K562 (cell line): ENCODE data around the gene TCF19. TPM values are rescaled to one million over a fixed set of nuclear protein-coding genes. Genes with fewer than 3 reads are reported as not detected.
"Not testable (repeated sequence)": the region's sequence is repeated elsewhere in the genome, so short reads cannot be mapped to it uniquely, and the experiment has no call there.

ENCODE experiments used
- ATAC-seq: fragments of 200-7000 bp; cut with Tn5 transposase; 3 replicates; pipeline ENCODE4 v1.9.1; 2020; ENCODE audit warnings: moderate library complexity
- BruUV-seq: library from RNA; stranded (reverse); fragments of 400-500 nt; replicated peaks from 2 replicates; lab custom pipeline; 2021; lab: Mats Ljungman, UMichigan
- CTCF ChIA-PET: fragments of 300-600 bp; formaldehyde crosslinking; extraction: SDS; loops from one replicate; lab custom pipeline; 2021; ENCODE audit warnings: low intra/inter-chr PET ratio; lab: Yijun Ruan, JAX
- POLR2A ChIA-PET: fragments of 300-600, 350-650 bp; sonication (Branson Sonifier 250); formaldehyde crosslinking; extraction: SDS; loops from one replicate; lab custom pipeline; 2021; ENCODE audit warnings: antibody characterized with exemption, inconsistent platforms; lab: Yijun Ruan, JAX
- DNase-seq, 4 experiments: peaks; one replicate each; pipeline versions ENCODE4 v3.0.0 to v3.0.0-alpha.2; 2011 to 2018; ENCODE audit warnings: low spot score in 3 of 4, mixed read lengths in 3 of 4; ENCODE audit errors: extremely low read depth in 1 of 4
- FAIRE-seq: peaks from 2 replicates; lab custom pipeline; 2011; peaks lifted over from hg19 to GRCh38; lab: Jason Lieb, UNC
- H2AFZ ChIP-seq: 2 replicates; pipeline ENCODE4 v1.6.0; 2011; ENCODE audit warnings: low read depth, low read length, control low read depth, inconsistent platforms
- H3K27ac ChIP-seq: fragments of 200-600 bp; 3 replicates; pipeline ENCODE4 v1.8.0; 2011; ENCODE audit warnings: low read depth, mild to moderate bottlenecking, control low read depth, inconsistent platforms, low read length, moderate library complexity, mixed read lengths; ENCODE audit errors: extremely low read depth
- H3K27me3 ChIP-seq, 2 experiments: fragments of 300-600 bp in 1 of 2; 2 replicates in 1 of 2; 3 replicates in 1 of 2; pipeline versions ENCODE4 v1.6.0 to v1.8.0; 2011; ENCODE audit warnings: inconsistent platforms in 2 of 2, low read length in 2 of 2, mild to moderate bottlenecking in 1 of 2, mixed read lengths in 1 of 2, moderate library complexity in 1 of 2; ENCODE audit not compliant: control insufficient read depth in 2 of 2, insufficient read depth in 2 of 2
- H3K36me3 ChIP-seq: fragments of 300-600 bp; 3 replicates; pipeline ENCODE4 v1.8.0; 2011; ENCODE audit warnings: mild to moderate bottlenecking, low read length, inconsistent platforms; ENCODE audit not compliant: control insufficient read depth, insufficient read depth
- H3K4me1 ChIP-seq, 2 experiments: fragments of 200-600 bp in 1 of 2; replicated peaks in 1 of 2; 2 replicates in 1 of 2; 3 replicates in 1 of 2; pipeline versions ENCODE4 v1.5.1 to v1.8.0; 2011; ENCODE audit warnings: inconsistent platforms in 2 of 2, low read length in 2 of 2, mild to moderate bottlenecking in 1 of 2, mixed read lengths in 1 of 2, moderate library complexity in 1 of 2; ENCODE audit not compliant: control insufficient read depth in 2 of 2, insufficient read depth in 2 of 2
- H3K4me2 ChIP-seq: 2 replicates; pipeline ENCODE4 v1.6.1; 2011; ENCODE audit warnings: low read length, control low read depth, inconsistent platforms, mixed read lengths; ENCODE audit not compliant: insufficient read depth
- H3K4me3 ChIP-seq: fragments of 200-600 bp; sonication (generic), shearing (Covaris generic); 2 replicates; pipeline ENCODE4 v1.5.1; 2016; ENCODE audit warnings: control low read depth, inconsistent platforms
- H3K79me2 ChIP-seq: fragments of 200-600 bp; 3 replicates; pipeline ENCODE4 v1.8.0; 2011; ENCODE audit warnings: low read length, inconsistent platforms; ENCODE audit not compliant: control insufficient read depth, insufficient read depth
- H3K9ac ChIP-seq, 2 experiments: 2 replicates each; pipeline versions ENCODE4 v1.6.0 to v1.6.1; 2011; ENCODE audit warnings: low read depth in 2 of 2, low read length in 2 of 2, control low read depth in 1 of 2, inconsistent platforms in 1 of 2, mild to moderate bottlenecking in 1 of 2, mixed read lengths in 1 of 2; ENCODE audit not compliant: insufficient read depth in 1 of 2
- H3K9me1 ChIP-seq: one replicate; pipeline ENCODE4 v1.6.0; 2011; ENCODE audit warnings: inconsistent platforms, mild to moderate bottlenecking, low read length, moderate library complexity; ENCODE audit not compliant: control insufficient read depth, insufficient read depth
- H3K9me3 ChIP-seq: replicated peaks from 2 replicates; pipeline ENCODE4 v1.5.1; 2011; ENCODE audit warnings: low read depth, low read length, inconsistent platforms; ENCODE audit not compliant: control insufficient read depth, insufficient read depth
- H4K20me1 ChIP-seq: replicated peaks from 2 replicates; pipeline ENCODE4 v1.6.1; 2011; ENCODE audit warnings: low read length, inconsistent platforms, mixed read lengths; ENCODE audit not compliant: control insufficient read depth, insufficient read depth
- CBX1 ChIP-seq: sonication (generic); IDR thresholded peaks from 2 replicates; pipeline ENCODE4 v1.6.1; 2016; ENCODE audit warnings: antibody characterized with exemption, low read depth, mild to moderate bottlenecking
- CTCF ChIP-seq, 3 experiments: IDR thresholded peaks in 2 of 3; conservative IDR thresholded peaks in 1 of 3; 2 replicates each; pipeline ENCODE4 v1.5.1; 2011 to 2012; ENCODE audit warnings: low read length in 3 of 3, mild to moderate bottlenecking in 3 of 3, control low read depth in 2 of 3, improper control_type of control experiment in 1 of 3, inconsistent platforms in 1 of 3, low read depth in 1 of 3, mixed read lengths in 1 of 3, moderate library complexity in 1 of 3; ENCODE audit not compliant: insufficient read depth in 2 of 3
- DACH1 ChIP-seq: fragments of 450-650 bp; IDR thresholded peaks from 2 replicates; pipeline ENCODE4 v1.6.1; 2018; ENCODE audit not compliant: partially characterized antibody
- HDAC1 ChIP-seq, 2 experiments: fragments of 450-650 bp; IDR thresholded peaks; 2 replicates each; pipeline ENCODE4 v1.6.1; 2016 to 2017; ENCODE audit warnings: inconsistent platforms in 1 of 2, mild to moderate bottlenecking in 1 of 2, moderate library complexity in 1 of 2
- JUND ChIP-seq, 2 experiments: IDR thresholded peaks; 2 replicates in 1 of 2; 3 replicates in 1 of 2; pipeline ENCODE4 v1.6.1; 2011; ENCODE audit warnings: borderline replicate concordance in 2 of 2, low read depth in 2 of 2, low read length in 2 of 2, improper control_type of control experiment in 1 of 2, missing biosample characterization in 1 of 2, missing genetic modification characterization in 1 of 2, missing genetic modification reagents in 1 of 2
- MAZ ChIP-seq, 2 experiments: fragments of 450-650 bp in 1 of 2; sonication (generic) in 1 of 2; formaldehyde crosslinking; IDR thresholded peaks in 1 of 2; conservative IDR thresholded peaks in 1 of 2; 2 replicates each; pipeline versions ENCODE4 v1.4.0 to v1.5.0; 2020; ENCODE audit warnings: mild to moderate bottlenecking in 1 of 2, missing genetic modification reagents in 1 of 2
- PHF21A ChIP-seq: fragments of 450-650 bp; IDR thresholded peaks from 2 replicates; pipeline ENCODE4 v1.6.1; 2017; ENCODE audit warnings: low read depth, borderline replicate concordance
- SMC3 ChIP-seq: conservative IDR thresholded peaks from 2 replicates; pipeline ENCODE4 v1.6.1; 2011; ENCODE audit warnings: low read depth, low read length, improper control_type of control experiment; ENCODE audit not compliant: insufficient read depth
- TARDBP ChIP-seq: fragments of 450-650 bp; IDR thresholded peaks from 2 replicates; pipeline ENCODE4 v1.6.1; 2016
- TFAP4 ChIP-seq: sonication (generic); formaldehyde crosslinking; IDR thresholded peaks from 2 replicates; pipeline ENCODE4 v1.8.0; 2022; ENCODE audit warnings: missing genetic modification reagents, mild to moderate bottlenecking, moderate library complexity, borderline replicate concordance
- XRCC5 ChIP-seq: fragments of 200-400 bp; formaldehyde crosslinking; IDR thresholded peaks from 2 replicates; pipeline ENCODE4 v1.6.1; 2017; ENCODE audit warnings: low read depth, mild to moderate bottlenecking, low read length
- ZEB2 ChIP-seq: fragments of 450-650 bp; IDR thresholded peaks from 2 replicates; pipeline ENCODE4 v1.6.1; 2016
- ZNF121 ChIP-seq: sonication (generic); formaldehyde crosslinking; conservative IDR thresholded peaks from 2 replicates; pipeline ENCODE4 v1.8.0; 2022; ENCODE audit warnings: missing genetic modification reagents
- ZNF384 ChIP-seq: IDR thresholded peaks from 2 replicates; pipeline ENCODE4 v1.6.1; 2012; ENCODE audit warnings: low read depth, low read length, improper control_type of control experiment
- WGBS: fragments of 100-300 bp; shearing (Covaris generic); methylation state at CpG from one replicate; pipeline ENCODE4 v1.1.6; 2016; ENCODE audit warnings: low coverage, mixed read lengths; ENCODE audit not compliant: insufficient coverage; ENCODE audit errors: missing lambda C conversion rate; 5-methylcytosine and 5-hydroxymethylcytosine counted together
- in situ Hi-C: fragments of 300-500 bp; cut with MboI; formaldehyde crosslinking; loops from 4 replicates; pipeline ENCODE4 v1.15.0; 2018; ENCODE audit warnings: inconsistent platforms, mixed read lengths
- intact Hi-C: fragments of 100-400 bp; cut with micrococcal nuclease; formaldehyde crosslinking; loops from 2 replicates; pipeline ENCODE4 v1.14.2; 2022
- polyA plus RNA-seq, 8 experiments: library from polyadenylated mRNA; depleted of rRNA in 4 of 8; stranded (reverse) in 5 of 8; unstranded in 3 of 8; fragments of >200 nt; fragmentation: Nextera tagmentation in 2 of 8; fragmentation: Illumina TruSeq in 1 of 8; extraction: Ambion mirVana in 2 of 8; extraction: Trizol in 1 of 8; gene quantifications; 2 replicates each; pipeline versions ENCODE4 v1.2.1 to v1.2.3, GENCODE V29; 2011 to 2014; ENCODE audit warnings: inconsistent platforms in 1 of 8, missing spikeins in 1 of 8
- total RNA-seq, 7 experiments: library from RNA; depleted of rRNA in 6 of 7; stranded (reverse); fragments of >200 nt in 6 of 7; fragmentation: Illumina TruSeq in 2 of 7; extraction: Trizol in 2 of 7; gene quantifications; 2 replicates each; pipeline versions ENCODE4 v1.2.1 to v1.2.3, GENCODE V29; 2011 to 2021; ENCODE audit warnings: low replicate concordance in 1 of 7
- TF ChIP-seq, protein P1 (sequence below): fragments of 450-650 bp; formaldehyde crosslinking; IDR thresholded peaks from 2 replicates; pipeline ENCODE4 v1.4.0; 2020; ENCODE audit warnings: mild to moderate bottlenecking, moderate library complexity

The TCF19 gene
- total and polyA plus RNA-seq, 9 of the 15 experiments (the other 6 are each of a cell fraction or from before 2014, with no cell fraction given): 4.2 to 42.5 (median 25.7) TPM

DNA sequence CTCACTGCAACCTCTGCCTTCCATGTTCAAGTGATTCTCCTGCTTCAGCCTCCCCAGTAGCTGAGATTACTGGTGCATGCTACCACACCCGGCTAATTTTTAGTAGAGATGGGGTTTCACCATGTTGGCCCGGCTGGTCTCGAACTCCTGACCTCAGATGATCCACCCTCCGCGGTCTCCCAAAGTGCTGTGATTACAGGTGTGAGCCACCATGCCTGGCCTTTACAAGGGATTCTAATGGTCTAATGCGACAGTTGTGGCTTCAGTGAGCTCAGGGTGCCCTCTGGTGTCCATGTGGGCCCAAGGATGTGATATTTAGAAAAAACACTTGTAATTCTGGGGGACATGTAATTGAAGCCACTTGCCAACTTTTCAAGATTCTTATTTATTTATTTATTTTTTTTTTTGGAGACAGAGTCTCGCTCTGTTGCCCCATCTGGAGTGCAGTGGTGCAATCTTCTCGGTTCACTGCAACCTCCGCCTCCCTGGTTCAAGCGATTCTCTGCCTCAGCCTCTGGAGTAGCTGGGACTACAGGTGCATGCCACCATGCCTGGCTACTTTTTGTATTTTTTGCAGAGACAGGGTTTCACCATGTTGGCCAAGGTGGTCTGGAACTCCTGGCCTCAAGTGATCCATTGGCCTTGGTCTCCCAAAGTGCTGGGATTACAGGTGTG, 34.2 kb downstream of the TCF19 start:
- WGBS: 24% methylated on average over 10 of the region's 10 CpGs
- POLR2A ChIA-PET: interaction anchor here (0.6 to 1.4 kb wide), 3 partner anchors 37 to 112 kb away, joined by 3 to 4 read pairs (median 4); no protein-coding TSS in a partner anchor
- TF ChIP-seq XRCC5 (0 out of 2 replicates have a peak, but pooled peaks have one; percentile 27), CBX1 (0 out of 2 replicates have a peak, but pooled peaks have one; percentile 46), TFAP4 (CRISPR knock-in tag) (0 out of 2 replicates have a peak, but pooled peaks have one; percentile 20), DACH1 (peak; percentile 12), JUND (IDR thresholded peaks at IDR 0.05; ENCODE audit: borderline replicate concordance, low read depth, low read length) (peak; percentile 10; the same call in 1 of the 2 replicates), ZNF384 (peak; percentile 78), TARDBP (peak; percentile 41; the same call in 1 of the 2 replicates), PHF21A (0 out of 2 replicates have a peak, but pooled peaks have one; percentile 37), SMC3 (peak; percentile 93), CTCF (IDR thresholded peaks at IDR 0.05 in 2 of 3, conservative IDR thresholded peaks at IDR 0.05 in 1 of 3; ENCODE audit: insufficient read depth in 2 of 3, low read depth in 1 of 3, low read length in 3 of 3) (peak; percentile 84 to 95 (median 90)), MAZ (CRISPR knock-in tag; conservative IDR thresholded peaks at IDR 0.05 in 1 of 2, IDR thresholded peaks at IDR 0.05 in 1 of 2) (peak in 1 of 2 experiments; percentile 36; a peak in 1 of 4 replicates), ZEB2 (peak; percentile 62; the same call in 1 of the 2 replicates), ZNF121 (CRISPR knock-in tag) (peak; percentile 73), HDAC1 (IDR thresholded peaks at IDR 0.05) (0 out of 4 replicates have a peak, but pooled peaks of 1 of the 2 experiments have one; percentile 35)
- TF ChIP-seq JUND (tag; IDR thresholded peaks at IDR 0.05; ENCODE audit: borderline replicate concordance, low read depth, low read length): not testable (repeated sequence)
- TF ChIP-seq, protein P1, sequence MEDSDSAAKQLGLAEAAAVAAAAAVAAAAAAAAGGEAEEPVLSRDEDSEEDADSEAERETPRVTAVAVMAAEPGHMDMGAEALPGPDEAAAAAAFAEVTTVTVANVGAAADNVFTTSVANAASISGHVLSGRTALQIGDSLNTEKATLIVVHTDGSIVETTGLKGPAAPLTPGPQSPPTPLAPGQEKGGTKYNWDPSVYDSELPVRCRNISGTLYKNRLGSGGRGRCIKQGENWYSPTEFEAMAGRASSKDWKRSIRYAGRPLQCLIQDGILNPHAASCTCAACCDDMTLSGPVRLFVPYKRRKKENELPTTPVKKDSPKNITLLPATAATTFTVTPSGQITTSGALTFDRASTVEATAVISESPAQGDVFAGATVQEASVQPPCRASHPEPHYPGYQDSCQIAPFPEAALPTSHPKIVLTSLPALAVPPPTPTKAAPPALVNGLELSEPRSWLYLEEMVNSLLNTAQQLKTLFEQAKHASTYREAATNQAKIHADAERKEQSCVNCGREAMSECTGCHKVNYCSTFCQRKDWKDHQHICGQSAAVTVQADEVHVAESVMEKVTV (CRISPR knock-in tag): peak; percentile 90

More for the DNA sequence above, 34.2 kb downstream of the TCF19 start:
- DNase-seq (peak; percentile 51 to 84 (median 65)), ATAC-seq (peak; percentile 64), FAIRE-seq (peak; percentile 92)
- not testable (repeated sequence) for H3K27ac ChIP-seq, H3K36me3 ChIP-seq, H3K4me3 ChIP-seq, H3K9ac ChIP-seq, BruUV-seq, H3K4me2 ChIP-seq, H3K9me1 ChIP-seq, H4K20me1 ChIP-seq, H3K4me1 ChIP-seq, H3K27me3 ChIP-seq, H2AFZ ChIP-seq, H3K9me3 ChIP-seq, H3K79me2 ChIP-seq
- intact Hi-C loops (loop anchor here (1.0 to 10.0 kb wide), 4 partner anchors 55 to 392 kb away; partner anchors contain the start of genes LST1 and LTB), in situ Hi-C loops (loop anchor here (5.0 kb wide), 1 partner anchor 55 kb away; the partner anchor contains the start of gene PSORS1C2)
- CTCF ChIA-PET: interaction anchor here (0.7 to 3.9 kb wide), 12 partner anchors 19 to 365 kb away, joined by 3 to 77 read pairs (median 4); partner anchors contain the start of genes PSORS1C2 and VARS2
